Liver (tissue), 3 donors: ENCODE data around the gene KAT7.

Source experiments
- FOXA1 ChIP-seq: IDR thresholded peaks from 2 replicates; pipeline ENCODE4 v1.6.1; 2016; ENCODE audit warnings: antibody characterized with exemption
- HNF4G ChIP-seq: IDR thresholded peaks from 2 replicates; pipeline ENCODE4 v1.6.1; 2016; ENCODE audit warnings: antibody characterized with exemption
- JUND ChIP-seq, 2 donors: IDR thresholded peaks; 2 replicates each; pipeline ENCODE4 v1.6.1; 2016; ENCODE audit warnings: antibody characterized with exemption in 2 of 2
- RAD21 ChIP-seq, 2 donors: IDR thresholded peaks; 2 replicates each; pipeline ENCODE4 v1.6.1; 2016; ENCODE audit warnings: antibody characterized with exemption in 2 of 2, mild to moderate bottlenecking in 2 of 2
- SP1 ChIP-seq: IDR thresholded peaks from 2 replicates; pipeline ENCODE4 v1.6.1; 2018; ENCODE audit warnings: antibody characterized with exemption, mild to moderate bottlenecking
- TAF1 ChIP-seq: conservative IDR thresholded peaks from 2 replicates; pipeline ENCODE4 v1.6.1; 2016; ENCODE audit warnings: antibody characterized with exemption, mild to moderate bottlenecking
- YY1 ChIP-seq: IDR thresholded peaks from 2 replicates; pipeline ENCODE4 v1.6.1; 2016; ENCODE audit warnings: antibody characterized with exemption, mild to moderate bottlenecking
- TF ChIP-seq, protein P1 (sequence below): fragments of 150-350 bp; IDR thresholded peaks from 2 replicates; pipeline ENCODE4 v1.5.1; 2017; ENCODE audit warnings: improper control_type of control experiment, low read depth, low read length; ENCODE audit not compliant: missing input control
- TF ChIP-seq, protein P2 (sequence below): IDR thresholded peaks from 2 replicates; pipeline ENCODE4 v1.6.1; 2016; ENCODE audit warnings: antibody characterized with exemption
- TF ChIP-seq, protein P3 (sequence below): IDR thresholded peaks from 2 replicates; pipeline ENCODE4 v1.6.1; 2016; ENCODE audit warnings: antibody characterized with exemption
- donor health status: healthy.
- donor health status: healthy.

DNA sequence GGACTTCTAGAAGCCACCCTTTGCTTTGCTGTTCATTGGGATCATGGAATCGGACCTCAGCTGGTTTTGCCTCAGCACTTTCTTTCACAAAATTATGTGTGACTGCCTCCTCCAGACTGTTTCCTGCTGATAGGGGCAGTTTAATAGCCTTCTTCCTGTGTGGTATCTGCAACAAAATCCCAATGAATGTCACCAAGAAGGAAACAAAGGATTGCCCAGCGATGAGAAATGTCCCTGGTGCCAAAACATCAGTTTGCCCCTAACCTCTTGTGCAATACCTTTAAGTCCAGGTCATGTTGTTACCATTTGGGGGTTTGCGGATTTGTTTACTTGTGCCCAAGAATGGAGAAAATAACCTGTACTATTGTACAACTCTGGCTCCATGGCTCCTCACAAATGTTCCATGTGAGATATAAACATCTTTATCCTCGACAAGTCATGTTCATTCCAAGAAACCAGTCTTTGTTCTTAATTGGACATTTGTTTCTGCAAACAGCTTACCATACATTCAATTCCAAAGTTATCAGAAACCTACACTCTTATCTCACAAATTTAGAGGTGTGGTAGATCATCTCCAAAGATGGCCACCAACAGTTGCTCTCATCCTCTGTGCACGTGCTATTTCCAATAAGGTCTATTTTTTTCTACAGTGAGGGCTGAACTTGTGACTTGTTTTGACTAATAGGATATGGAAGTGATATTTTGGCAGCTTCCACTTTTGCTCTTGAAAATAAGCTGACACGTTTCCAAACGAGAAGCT is 44.5 kb downstream of the KAT7 start:
- TF ChIP-seq, protein P1, sequence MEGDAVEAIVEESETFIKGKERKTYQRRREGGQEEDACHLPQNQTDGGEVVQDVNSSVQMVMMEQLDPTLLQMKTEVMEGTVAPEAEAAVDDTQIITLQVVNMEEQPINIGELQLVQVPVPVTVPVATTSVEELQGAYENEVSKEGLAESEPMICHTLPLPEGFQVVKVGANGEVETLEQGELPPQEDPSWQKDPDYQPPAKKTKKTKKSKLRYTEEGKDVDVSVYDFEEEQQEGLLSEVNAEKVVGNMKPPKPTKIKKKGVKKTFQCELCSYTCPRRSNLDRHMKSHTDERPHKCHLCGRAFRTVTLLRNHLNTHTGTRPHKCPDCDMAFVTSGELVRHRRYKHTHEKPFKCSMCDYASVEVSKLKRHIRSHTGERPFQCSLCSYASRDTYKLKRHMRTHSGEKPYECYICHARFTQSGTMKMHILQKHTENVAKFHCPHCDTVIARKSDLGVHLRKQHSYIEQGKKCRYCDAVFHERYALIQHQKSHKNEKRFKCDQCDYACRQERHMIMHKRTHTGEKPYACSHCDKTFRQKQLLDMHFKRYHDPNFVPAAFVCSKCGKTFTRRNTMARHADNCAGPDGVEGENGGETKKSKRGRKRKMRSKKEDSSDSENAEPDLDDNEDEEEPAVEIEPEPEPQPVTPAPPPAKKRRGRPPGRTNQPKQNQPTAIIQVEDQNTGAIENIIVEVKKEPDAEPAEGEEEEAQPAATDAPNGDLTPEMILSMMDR = no peak
- TF ChIP-seq TAF1 (no peak), HNF4G (no peak), JUND (IDR thresholded peaks at IDR 0.05) (no peak), RAD21 (IDR thresholded peaks at IDR 0.05) (no peak), YY1 (peak; percentile 66), FOXA1 (no peak), SP1 (no peak)
- TF ChIP-seq, protein P2, sequence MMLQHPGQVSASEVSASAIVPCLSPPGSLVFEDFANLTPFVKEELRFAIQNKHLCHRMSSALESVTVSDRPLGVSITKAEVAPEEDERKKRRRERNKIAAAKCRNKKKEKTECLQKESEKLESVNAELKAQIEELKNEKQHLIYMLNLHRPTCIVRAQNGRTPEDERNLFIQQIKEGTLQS = no peak
- TF ChIP-seq, protein P3, sequence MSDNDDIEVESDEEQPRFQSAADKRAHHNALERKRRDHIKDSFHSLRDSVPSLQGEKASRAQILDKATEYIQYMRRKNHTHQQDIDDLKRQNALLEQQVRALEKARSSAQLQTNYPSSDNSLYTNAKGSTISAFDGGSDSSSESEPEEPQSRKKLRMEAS = no peak
